Psoas muscle (tissue), 8 donors: Measurements from ENCODE around the gene WBP1L. TPM values are rescaled to one million over a fixed set of nuclear protein-coding genes. Genes with fewer than 3 reads are reported as not detected.
"Not testable (repeated sequence)": the region's sequence is repeated elsewhere in the genome, so short reads cannot be mapped to it uniquely, and the experiment has no call there.

Source experiments
- ATAC-seq, 4 donors: fragments of 200-7000 bp; cut with Tn5 transposase; one replicate each; pipeline ENCODE4 v1.9.1; 2020; ENCODE audit warnings: moderate library complexity in 3 of 4, mild to moderate bottlenecking in 2 of 4
- DNase-seq, 2 donors: peaks; one replicate each; pipeline ENCODE4 v3.0.0-alpha.2; 2020
- H3K27ac ChIP-seq: fragments of 200-600 bp; one replicate; pipeline ENCODE4 v1.8.0; 2022
- H3K27me3 ChIP-seq, 3 donors: fragments of 200-600 bp in 1 of 3; one replicate each; pipeline versions ENCODE4 v1.6.1 to v1.8.0; 2013 to 2022; ENCODE audit warnings: low read length in 2 of 3, mild to moderate bottlenecking in 2 of 3, moderate library complexity in 1 of 3; ENCODE audit not compliant: insufficient read depth in 3 of 3
- H3K36me3 ChIP-seq, 2 donors: fragments of 200-600 bp in 1 of 2; one replicate each; pipeline versions ENCODE4 v1.6.1 to v1.8.0; 2013 to 2022; ENCODE audit warnings: low read depth in 1 of 2, mild to moderate bottlenecking in 1 of 2, moderate library complexity in 1 of 2; ENCODE audit not compliant: insufficient read depth in 1 of 2
- H3K4me1 ChIP-seq: fragments of 200-600 bp; one replicate; pipeline ENCODE4 v1.8.0; 2022
- H3K4me3 ChIP-seq: fragments of 200-600 bp; one replicate; pipeline ENCODE4 v1.8.0; 2022; ENCODE audit warnings: mild to moderate bottlenecking
- H3K9me3 ChIP-seq: fragments of 200-600 bp; one replicate; pipeline ENCODE4 v1.8.0; 2022
- WGBS, 3 donors: extraction: QIAGEN DNeasy Blood & Tissue Kit; methylation state at CpG; one replicate each; pipeline versions ENCODE4 v1.1.6 to v1.1.7; 2013; 5-methylcytosine and 5-hydroxymethylcytosine counted together
- intact Hi-C, 2 donors: fragments of 100-400 bp; cut with DNase I; formaldehyde crosslinking; loops; one replicate each; pipeline versions ENCODE4 v1.11.0 to v1.14.2; 2022
- polyA plus RNA-seq, 3 donors: library from polyadenylated mRNA; stranded (reverse); fragments of 200-250 nt; gene quantifications; one replicate each; pipeline ENCODE4 v1.2.3, GENCODE V29; 2013
- total RNA-seq, 4 donors: library from RNA; stranded (reverse); fragmentation: NEBNext Ultra II Directional in 2 of 4; extraction: Animal tissue kit (Norgen Biotek cat#: 25700) in 2 of 4; gene quantifications; one replicate each; pipeline versions ENCODE4 v1.2.1 to v1.2.4, GENCODE V29; 2021 to 2023
- TF ChIP-seq, protein P1 (sequence below): fragments of 200-600 bp; IDR thresholded peaks from one replicate; pipeline ENCODE4 v1.8.0; 2022; ENCODE audit warnings: antibody characterized with exemption
- donor health status: healthy with polysubstance abuse.
- donor health status: DM: no; HTN: no; CAD: no; lungs with moderate emphysema.
- donor health status: Bipolar disorder and iron deficiency.
- donor health status: healthy.
- donor health status: DM: yes; HTN: yes; CAD: no.
- donor health status: DM: no; HTN: no; CAD: no.
- donor health status: DM: no; HTN: no; CAD: no.
- donor health status: DM: yes; HTN: yes; CAD: no.

The WBP1L gene
- total and polyA plus RNA-seq, 7 donors = 26.4 to 77.2 (median 54.1) TPM

DNA sequence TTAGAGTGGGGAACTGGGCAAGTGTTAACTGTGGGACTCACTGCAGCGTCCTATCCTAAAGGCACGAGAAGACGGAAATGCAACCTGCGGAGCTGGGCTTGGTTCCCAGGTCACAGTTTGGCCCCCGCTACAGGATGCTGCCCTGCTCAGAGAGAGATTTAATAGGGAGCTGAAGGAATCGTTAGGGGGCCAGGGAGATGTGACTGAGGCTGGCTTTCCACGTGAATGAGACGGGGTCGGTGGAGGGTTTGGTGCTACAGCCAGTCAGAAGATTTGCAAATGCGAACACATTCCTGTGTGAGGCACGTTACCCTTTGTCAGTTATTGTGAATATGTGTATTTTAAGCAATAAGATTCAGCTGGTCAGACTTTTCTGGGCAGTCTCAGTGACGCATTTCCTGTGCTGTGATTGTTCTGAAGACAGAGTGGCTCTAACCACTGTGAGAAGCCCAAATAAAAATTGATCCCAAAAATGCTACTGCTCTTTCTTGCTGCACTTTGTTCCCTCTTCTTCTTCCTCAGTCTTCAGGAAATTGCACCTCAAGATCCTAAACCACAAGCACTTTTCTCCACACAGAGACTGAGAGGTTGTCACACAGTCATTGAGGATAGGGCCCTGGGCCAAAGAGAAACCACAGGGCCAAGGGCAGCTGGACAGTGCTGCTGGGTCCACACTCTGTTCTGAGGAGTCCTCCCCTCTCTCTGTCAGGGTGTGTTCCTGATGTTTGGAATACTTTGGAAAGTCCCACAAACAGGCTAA lies 72.2 kb downstream of the WBP1L start:
- H3K27me3 ChIP-seq = no peaks in the 10 kb centered on the region
- TF ChIP-seq, protein P1, sequence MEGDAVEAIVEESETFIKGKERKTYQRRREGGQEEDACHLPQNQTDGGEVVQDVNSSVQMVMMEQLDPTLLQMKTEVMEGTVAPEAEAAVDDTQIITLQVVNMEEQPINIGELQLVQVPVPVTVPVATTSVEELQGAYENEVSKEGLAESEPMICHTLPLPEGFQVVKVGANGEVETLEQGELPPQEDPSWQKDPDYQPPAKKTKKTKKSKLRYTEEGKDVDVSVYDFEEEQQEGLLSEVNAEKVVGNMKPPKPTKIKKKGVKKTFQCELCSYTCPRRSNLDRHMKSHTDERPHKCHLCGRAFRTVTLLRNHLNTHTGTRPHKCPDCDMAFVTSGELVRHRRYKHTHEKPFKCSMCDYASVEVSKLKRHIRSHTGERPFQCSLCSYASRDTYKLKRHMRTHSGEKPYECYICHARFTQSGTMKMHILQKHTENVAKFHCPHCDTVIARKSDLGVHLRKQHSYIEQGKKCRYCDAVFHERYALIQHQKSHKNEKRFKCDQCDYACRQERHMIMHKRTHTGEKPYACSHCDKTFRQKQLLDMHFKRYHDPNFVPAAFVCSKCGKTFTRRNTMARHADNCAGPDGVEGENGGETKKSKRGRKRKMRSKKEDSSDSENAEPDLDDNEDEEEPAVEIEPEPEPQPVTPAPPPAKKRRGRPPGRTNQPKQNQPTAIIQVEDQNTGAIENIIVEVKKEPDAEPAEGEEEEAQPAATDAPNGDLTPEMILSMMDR = no peak
- intact Hi-C loops = loop anchor here in 1 of 2 donors (5.0 kb wide), 1 partner anchor 74 kb away; the partner anchor contains the start of gene WBP1L
- peaks cover 42% of the 10 kb centered on the region for H3K4me1 ChIP-seq
- peaks cover 0 to 48% of the 10 kb centered on the region in 2 donors for H3K36me3 ChIP-seq
- no peaks in the 10 kb centered on the region for H3K9me3 ChIP-seq
- 39 to 55% (median 40%) methylated on average over 12 of the region's 12 CpGs for WGBS, 3 donors
- no peak overlapping the region for H3K4me3 ChIP-seq
- DNase-seq = no peak
- peak overlapping the region; percentile 89 for H3K27ac ChIP-seq
- peak; percentile 33 to 44 (median 38) for ATAC-seq

DNA sequence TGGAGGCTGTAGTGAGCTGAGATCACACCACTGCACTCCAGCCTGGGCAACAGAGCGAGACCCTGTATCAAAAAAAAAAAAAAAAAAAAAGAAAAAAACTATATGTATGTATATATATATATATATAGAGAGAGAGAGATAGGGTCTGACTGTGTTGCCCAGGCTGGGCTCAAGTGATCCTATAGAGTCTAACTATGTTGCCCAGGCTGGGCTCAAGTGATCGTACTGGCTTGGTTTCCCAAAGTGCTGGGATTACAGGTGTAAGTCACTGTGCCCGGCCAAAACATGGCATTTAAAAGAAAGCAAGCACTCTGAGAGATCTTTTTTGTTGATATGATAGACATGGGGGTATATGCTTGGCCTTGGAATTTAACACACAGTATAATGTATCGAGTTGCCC lies 73.4 kb downstream of the WBP1L start:
- intact Hi-C loops = loop anchor here in 1 of 2 donors (5.0 kb wide), 1 partner anchor 75 kb away; the partner anchor contains the start of gene WBP1L
- WGBS, 3 donors = 93 to 100% (median 96%) methylated on average over 3 to 4 of the region's 4 CpGs
- Histone ChIP-seq H3K4me3 (no peak overlapping the region), H3K27ac (peak overlapping the region; percentile 89), H3K27me3 (no peaks in the 10 kb centered on the region), H3K4me1 (peaks cover 32% of the 10 kb centered on the region), H3K36me3 (peaks cover 0 to 36% of the 10 kb centered on the region in 2 donors), H3K9me3 (no peaks in the 10 kb centered on the region)
- no peak for ATAC-seq
- TF ChIP-seq, protein P1 = no peak
- DNase-seq = no peak

DNA sequence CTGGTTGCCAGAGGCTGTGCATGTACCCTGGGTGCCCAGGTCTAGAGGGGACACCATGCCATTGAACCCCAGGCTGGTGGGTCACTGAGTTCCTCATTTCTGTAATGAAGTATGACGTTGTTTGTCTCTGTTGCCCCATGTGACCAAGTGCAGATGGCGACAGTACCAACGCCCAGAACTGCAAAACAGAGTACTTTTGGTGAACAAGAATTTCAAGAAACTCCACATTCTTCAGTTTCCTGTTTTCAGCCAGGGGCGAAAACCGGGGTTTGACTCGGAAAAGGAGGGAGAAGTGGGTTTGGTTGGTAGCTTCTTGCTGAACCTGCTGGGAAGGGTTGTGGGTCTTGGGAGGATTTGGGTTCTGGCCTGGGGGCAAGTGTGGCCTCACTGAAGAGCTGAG lies 75.3 kb downstream of the WBP1L start:
- TF ChIP-seq, protein P1 = no peak
- DNase-seq (no peak), ATAC-seq (no peak)
- Histone ChIP-seq H3K9me3 (no peaks in the 10 kb centered on the region), H3K4me3 (no peak overlapping the region), H3K4me1 (peaks cover 27% of the 10 kb centered on the region), H3K27ac (peak overlapping the region; percentile 46), H3K36me3 (peaks cover 0 to 17% of the 10 kb centered on the region in 2 donors), H3K27me3 (no peaks in the 10 kb centered on the region)
- intact Hi-C loops = loop anchor here in 1 of 2 donors (5.0 kb wide), 1 partner anchor 77 kb away; the partner anchor contains the start of gene WBP1L
- WGBS, 3 donors = 73 to 74% (median 74%) methylated on average over 6 of the region's 6 CpGs

DNA sequence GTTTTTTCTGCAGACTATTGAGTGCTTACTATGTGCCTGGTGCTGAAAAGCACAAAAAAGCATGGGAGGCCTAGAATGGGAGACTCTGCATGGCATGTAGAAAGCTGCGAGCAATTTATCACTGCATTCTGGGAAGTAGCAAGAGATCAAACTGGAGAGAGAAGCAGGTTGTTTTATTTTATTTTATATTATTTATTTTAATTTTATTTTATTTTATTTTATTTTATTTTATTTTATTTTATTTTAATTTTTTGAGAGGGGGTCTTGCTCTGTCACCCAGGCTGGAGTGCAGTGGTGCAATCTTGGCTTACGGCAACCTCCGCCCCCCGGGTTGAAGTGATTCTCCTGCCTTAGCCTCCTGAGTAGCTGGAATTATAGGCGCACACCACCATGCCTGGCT lies 76.3 kb downstream of the WBP1L start:
- H3K36me3 ChIP-seq, H3K4me3 ChIP-seq, ATAC-seq, H3K27me3 ChIP-seq, H3K9me3 ChIP-seq, intact Hi-C loops, DNase-seq, H3K27ac ChIP-seq: not testable (repeated sequence)
- peaks cover 18% of the 10 kb centered on the region for H3K4me1 ChIP-seq
- WGBS, 3 donors = 94 to 96% (median 95%) methylated on average over 5 of the region's 5 CpGs

DNA sequence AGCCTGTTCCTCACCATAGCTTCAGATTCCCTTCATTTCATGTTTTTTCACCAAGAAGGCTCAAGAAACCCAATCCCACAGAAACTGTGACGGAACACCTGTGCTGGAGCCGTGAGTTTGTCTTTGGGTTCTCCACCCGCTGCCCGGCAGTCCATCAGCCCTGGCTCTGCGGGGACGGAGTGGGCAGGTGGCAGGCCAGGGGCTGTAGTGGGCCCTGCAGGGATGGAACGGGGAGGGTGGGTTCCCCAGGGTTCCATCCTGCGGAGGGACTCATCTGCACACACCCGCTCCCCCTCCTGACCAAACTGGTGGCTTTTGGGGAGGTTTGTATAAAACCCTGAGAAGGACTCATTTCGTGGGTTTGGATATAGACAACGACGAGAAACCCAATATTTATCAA lies 78.5 kb downstream of the WBP1L start:
- TF ChIP-seq, protein P1 = no peak
- H3K27ac ChIP-seq = no peak overlapping the region
- H3K36me3 ChIP-seq = no peaks in the 10 kb centered on the region
- WGBS, 3 donors = 77 to 79% (median 78%) methylated on average over 12 of the region's 12 CpGs
- no peak overlapping the region for H3K4me3 ChIP-seq
- H3K27me3 ChIP-seq = no peaks in the 10 kb centered on the region
- no peaks in the 10 kb centered on the region for H3K9me3 ChIP-seq
- DNase-seq (no peak), ATAC-seq (no peak)
- H3K4me1 ChIP-seq = no peaks in the 10 kb centered on the region
- intact Hi-C loops = no loop called here
